Keratinocyte (primary cell): Measurements from ENCODE around the gene UTY. TPM values are rescaled to one million over a fixed set of nuclear protein-coding genes. Genes with fewer than 3 reads are reported as not detected.

Experiments used
- DNase-seq: peaks from one replicate; pipeline ENCODE4 v3.0.0-alpha.2; 2011; ENCODE audit warnings: low read depth, missing footprints, low spot score
- FAIRE-seq: peaks from 2 replicates; lab custom pipeline; 2011; peaks lifted over from hg19 to GRCh38; lab: Jason Lieb, UNC
- H2AFZ ChIP-seq: 2 replicates; pipeline ENCODE4 v1.6.0; 2012; ENCODE audit warnings: low read length, control low read depth, inconsistent platforms; ENCODE audit not compliant: control insufficient read depth
- H3K27ac ChIP-seq: 2 replicates; pipeline ENCODE4 v1.5.1; 2011; ENCODE audit warnings: low read length; ENCODE audit not compliant: control insufficient read depth, insufficient read depth
- H3K27me3 ChIP-seq: 3 replicates; pipeline ENCODE4 v1.6.0; 2011; ENCODE audit warnings: low read length; ENCODE audit not compliant: control insufficient read depth, insufficient read depth; ENCODE audit errors: extremely low read depth
- H3K36me3 ChIP-seq, 2 experiments: 2 replicates in 1 of 2; 3 replicates in 1 of 2; pipeline ENCODE4 v1.5.1; 2011; ENCODE audit warnings: low read length in 2 of 2, mild to moderate bottlenecking in 1 of 2; ENCODE audit not compliant: control insufficient read depth in 2 of 2, insufficient read depth in 2 of 2; ENCODE audit errors: extremely low read depth in 1 of 2
- H3K4me1 ChIP-seq: 3 replicates; pipeline ENCODE4 v1.5.1; 2011; ENCODE audit warnings: low read length; ENCODE audit not compliant: control insufficient read depth, insufficient read depth; ENCODE audit errors: extremely low read depth
- H3K4me2 ChIP-seq: 3 replicates; pipeline ENCODE4 v1.6.0; 2011; ENCODE audit warnings: low read depth, low read length; ENCODE audit not compliant: control insufficient read depth, insufficient read depth; ENCODE audit errors: extremely low read depth
- H3K4me3 ChIP-seq, 3 experiments: fragments of 200-600 bp in 1 of 3; sonication (generic) in 1 of 3; 2 replicates in 2 of 3; 3 replicates in 1 of 3; pipeline ENCODE4 v1.5.1; 2011 to 2016; ENCODE audit warnings: low read length in 3 of 3, mild to moderate bottlenecking in 3 of 3, control low read depth in 2 of 3, inconsistent platforms in 1 of 3, low read depth in 1 of 3, mixed read lengths in 1 of 3, mixed run types in 1 of 3, moderate library complexity in 1 of 3; ENCODE audit not compliant: control insufficient read depth in 2 of 3, insufficient read depth in 2 of 3; ENCODE audit errors: extremely low read depth in 1 of 3
- H3K79me2 ChIP-seq: 2 replicates; pipeline ENCODE4 v1.6.0; 2012; ENCODE audit warnings: low read length; ENCODE audit not compliant: control insufficient read depth, insufficient read depth
- H3K9ac ChIP-seq: 3 replicates; pipeline ENCODE4 v1.6.0; 2011; ENCODE audit warnings: low read length; ENCODE audit not compliant: control insufficient read depth, insufficient read depth; ENCODE audit errors: extremely low read depth
- H3K9me1 ChIP-seq: 3 replicates; pipeline ENCODE4 v1.6.0; 2011; ENCODE audit warnings: low read length; ENCODE audit not compliant: control insufficient read depth, insufficient read depth; ENCODE audit errors: extremely low read depth
- H3K9me3 ChIP-seq: 2 replicates; pipeline ENCODE4 v1.5.1; 2012; ENCODE audit warnings: low read depth, low read length; ENCODE audit not compliant: control insufficient read depth
- H4K20me1 ChIP-seq: 3 replicates; pipeline ENCODE4 v1.6.0; 2011; ENCODE audit warnings: low read length; ENCODE audit not compliant: control insufficient read depth, insufficient read depth; ENCODE audit errors: extremely low read depth
- CTCF ChIP-seq, 3 experiments: IDR thresholded peaks in 1 of 3; conservative IDR thresholded peaks in 1 of 3; optimal IDR thresholded peaks in 1 of 3; 2 replicates in 2 of 3; 3 replicates in 1 of 3; pipeline versions ENCODE3 to v1.5.1; 2011; ENCODE audit warnings: low read length in 3 of 3, mild to moderate bottlenecking in 3 of 3, moderate library complexity in 2 of 3, control low read depth in 1 of 3, inconsistent platforms in 1 of 3; ENCODE audit not compliant: insufficient read depth in 2 of 3; ENCODE audit errors: extremely low read depth in 1 of 3
- EZH2 ChIP-seq: IDR thresholded peaks from one replicate; pipeline ENCODE4 v1.6.1; 2012; ENCODE audit warnings: inconsistent platforms, mild to moderate bottlenecking, low read length, moderate library complexity
- dilution Hi-C: fragments of 300-500 bp; cut with MboI; formaldehyde crosslinking; loops from one replicate; pipeline ENCODE4 v1.7.0; 2020; ENCODE audit warnings: low sequenced_read_pairs; ENCODE audit not compliant: extremely low pct_ligation_motif_present
- polyA plus RNA-seq, 5 experiments: library from polyadenylated mRNA; depleted of rRNA in 3 of 5; stranded (reverse) in 3 of 5; stranded (forward) in 1 of 5; unstranded in 1 of 5; fragments of >200 nt; gene quantifications; 1 replicate in 1 of 5; 2 replicates in 3 of 5; 3 replicates in 1 of 5; pipeline versions ENCODE4 v1.2.1 to v1.2.3, GENCODE V29; 2011 to 2012; ENCODE audit warnings: missing spikeins in 2 of 5, low read depth in 1 of 5, low replicate concordance in 1 of 5

The UTY gene
- polyA plus RNA-seq, 1 donor (not counting 4 experiments of a cell fraction or from before 2014, with no cell fraction given), result not detected

- TF ChIP-seq EZH2, result no peak
- TF ChIP-seq CTCF (optimal IDR thresholded peaks at IDR 0.05 in 1 of 3, IDR thresholded peaks at IDR 0.05 in 1 of 3, conservative IDR thresholded peaks at IDR 0.05 in 1 of 3; ENCODE audit: extremely low read depth in 1 of 3, insufficient read depth in 2 of 3, low read length in 3 of 3), result no peak
Measured at GRCh38 chrY:13435968-13436937, 43.6 kb downstream of the UTY start.

GRCh38 chrY:13435206-13435967 is 44.4 kb downstream of the UTY start:
- dilution Hi-C loops, result no loop called here
- DNase-seq, result no peak
- no peak overlapping the region for H3K27ac ChIP-seq
- H3K9me1 ChIP-seq, result no peaks in the 10 kb centered on the region
- no peaks in the 10 kb centered on the region for H4K20me1 ChIP-seq
- no peaks in the 10 kb centered on the region for H3K36me3 ChIP-seq
- no peaks in the 10 kb centered on the region for H3K9me3 ChIP-seq
- FAIRE-seq, result no peak
- no peaks in the 10 kb centered on the region for H3K4me1 ChIP-seq
- no peak for TF ChIP-seq CTCF (optimal IDR thresholded peaks at IDR 0.05 in 1 of 3, IDR thresholded peaks at IDR 0.05 in 1 of 3, conservative IDR thresholded peaks at IDR 0.05 in 1 of 3; ENCODE audit: extremely low read depth in 1 of 3, insufficient read depth in 2 of 3, low read length in 3 of 3)
- no peak for TF ChIP-seq EZH2
- no peaks in the 10 kb centered on the region for H3K79me2 ChIP-seq
- no peak overlapping the region for H3K9ac ChIP-seq
- H3K4me2 ChIP-seq, result no peak overlapping the region
- H3K27me3 ChIP-seq, result no peaks in the 10 kb centered on the region
- H2AFZ ChIP-seq, result no peak overlapping the region
- no peak overlapping the region for H3K4me3 ChIP-seq

More at GRCh38 chrY:13435968-13436937, 43.6 kb downstream of the UTY start:
- H3K36me3 ChIP-seq, result no peaks in the 10 kb centered on the region
- no peaks in the 10 kb centered on the region for H4K20me1 ChIP-seq
- FAIRE-seq (no peak), DNase-seq (no peak)
- no peak overlapping the region for H3K4me2 ChIP-seq
- no peak overlapping the region for H3K27ac ChIP-seq
- H3K4me1 ChIP-seq, result no peaks in the 10 kb centered on the region
- H3K9me3 ChIP-seq, result no peaks in the 10 kb centered on the region
- no peaks in the 10 kb centered on the region for H3K79me2 ChIP-seq
- H2AFZ ChIP-seq, result no peak overlapping the region
- no peak overlapping the region for H3K9ac ChIP-seq
- H3K9me1 ChIP-seq, result no peaks in the 10 kb centered on the region
- no peaks in the 10 kb centered on the region for H3K27me3 ChIP-seq
- dilution Hi-C loops, result no loop called here
- H3K4me3 ChIP-seq, result no peak overlapping the region
